ENCODE data around the gene TSPAN15. TPM values are rescaled to one million over a fixed set of nuclear protein-coding genes. Genes with fewer than 3 reads are reported as not detected.

TSPAN15 gene
- total RNA-seq, 6 donors from 2014 or later: 19.9 to 69.5 (median 63.0) TPM

DNA sequence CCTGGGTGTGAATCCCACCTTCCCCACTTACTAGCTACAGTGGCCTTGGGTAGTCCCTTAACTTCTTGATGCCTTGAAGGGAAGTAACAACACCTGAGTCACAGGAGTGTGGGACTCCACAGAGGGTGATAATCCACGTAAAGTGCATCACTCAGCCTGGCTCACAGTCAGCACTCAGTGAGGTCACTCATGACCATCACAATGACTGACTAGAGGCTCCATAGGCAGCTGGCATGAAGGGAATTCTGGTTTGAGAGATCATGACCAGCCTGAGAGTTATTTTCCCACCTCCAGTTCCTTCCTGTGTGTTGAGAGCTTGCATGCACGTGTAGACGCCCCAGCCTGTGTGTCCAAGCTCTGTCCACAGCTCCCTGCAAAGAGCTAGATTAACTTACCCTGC is 87.2 kb downstream of the TSPAN15 start:
- DNase-seq: no peak
- WGBS, 2 donors: 76 to 89% methylated on average over 3 of the region's 3 CpGs
- Histone ChIP-seq H3K4me3 (no peak overlapping the region), H3K9me3 (no peaks in the 10 kb centered on the region), H3K27me3 (no peaks in the 10 kb centered on the region), H3K4me1 (no peaks in the 10 kb centered on the region), H3K27ac (no peak overlapping the region), H3K36me3 (no peaks in the 10 kb centered on the region)
- no peak for ATAC-seq (ENCODE audit: low FRiP score in 2 of 2)
- no peak for TF ChIP-seq POLR2AphosphoS5 (IDR thresholded peaks at IDR 0.05)
- TF ChIP-seq POLR2A (IDR thresholded peaks at IDR 0.05): no peak
- TF ChIP-seq, protein P1, sequence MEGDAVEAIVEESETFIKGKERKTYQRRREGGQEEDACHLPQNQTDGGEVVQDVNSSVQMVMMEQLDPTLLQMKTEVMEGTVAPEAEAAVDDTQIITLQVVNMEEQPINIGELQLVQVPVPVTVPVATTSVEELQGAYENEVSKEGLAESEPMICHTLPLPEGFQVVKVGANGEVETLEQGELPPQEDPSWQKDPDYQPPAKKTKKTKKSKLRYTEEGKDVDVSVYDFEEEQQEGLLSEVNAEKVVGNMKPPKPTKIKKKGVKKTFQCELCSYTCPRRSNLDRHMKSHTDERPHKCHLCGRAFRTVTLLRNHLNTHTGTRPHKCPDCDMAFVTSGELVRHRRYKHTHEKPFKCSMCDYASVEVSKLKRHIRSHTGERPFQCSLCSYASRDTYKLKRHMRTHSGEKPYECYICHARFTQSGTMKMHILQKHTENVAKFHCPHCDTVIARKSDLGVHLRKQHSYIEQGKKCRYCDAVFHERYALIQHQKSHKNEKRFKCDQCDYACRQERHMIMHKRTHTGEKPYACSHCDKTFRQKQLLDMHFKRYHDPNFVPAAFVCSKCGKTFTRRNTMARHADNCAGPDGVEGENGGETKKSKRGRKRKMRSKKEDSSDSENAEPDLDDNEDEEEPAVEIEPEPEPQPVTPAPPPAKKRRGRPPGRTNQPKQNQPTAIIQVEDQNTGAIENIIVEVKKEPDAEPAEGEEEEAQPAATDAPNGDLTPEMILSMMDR (IDR thresholded peaks at IDR 0.05): no peak
- no peak for TF ChIP-seq EP300 (IDR thresholded peaks at IDR 0.05)

DNA sequence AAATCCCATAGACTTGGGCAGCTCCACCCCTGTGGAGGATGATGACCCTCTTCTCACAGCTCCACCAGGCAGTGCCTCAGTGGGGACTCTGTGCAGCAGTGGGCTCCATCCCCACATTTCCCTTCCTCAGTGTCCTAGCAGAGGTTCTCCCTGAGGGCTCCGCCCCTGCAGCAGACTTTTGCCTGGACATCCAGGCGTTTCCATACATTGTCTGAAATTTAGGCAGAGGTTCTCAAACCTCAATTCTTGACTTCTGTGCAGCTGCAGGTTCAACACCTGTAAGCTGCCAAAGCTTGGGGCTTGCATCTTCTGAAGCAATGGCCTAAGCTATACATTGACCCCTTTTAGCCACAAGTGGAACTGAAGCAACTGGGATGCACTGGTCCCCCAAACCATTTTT is 90.2 kb downstream of the TSPAN15 start:
- no peaks in the 10 kb centered on the region for H3K9me3 ChIP-seq
- whole genome bisulfite sequencing, 2 donors: 71 to 100% methylated on average over 2 of the region's 2 CpGs
- ATAC-seq (ENCODE audit: low FRiP score in 2 of 2): no peak
- H3K4me1 ChIP-seq: no peaks in the 10 kb centered on the region
- no peak overlapping the region for H3K27ac ChIP-seq
- TF ChIP-seq EP300 (IDR thresholded peaks at IDR 0.05): no peak
- TF ChIP-seq POLR2AphosphoS5 (IDR thresholded peaks at IDR 0.05): no peak
- no peak for DNase-seq
- H3K36me3 ChIP-seq: no peaks in the 10 kb centered on the region
- no peaks in the 10 kb centered on the region for H3K27me3 ChIP-seq
- H3K4me3 ChIP-seq: no peak overlapping the region

DNA sequence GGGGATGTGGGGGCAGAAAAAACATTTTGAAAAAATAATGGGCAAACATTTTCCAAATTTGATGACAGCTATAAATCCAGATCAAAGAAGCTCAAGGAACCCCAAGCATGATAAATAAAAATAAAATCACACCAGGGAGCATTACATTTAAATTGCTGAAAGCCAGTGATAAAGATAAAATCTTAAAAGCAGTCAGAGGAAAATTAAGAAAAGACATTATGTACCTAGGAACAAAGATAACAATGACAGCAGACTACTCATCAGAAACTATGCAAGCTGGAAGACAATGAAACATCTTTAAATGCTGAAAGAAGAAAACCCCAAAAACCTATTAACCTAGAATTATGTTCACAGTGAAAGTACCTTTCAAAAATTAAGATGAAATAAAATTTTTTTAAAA is 98.7 kb downstream of the TSPAN15 start:
- ATAC-seq (ENCODE audit: low FRiP score in 2 of 2): no peak
- Histone ChIP-seq H3K36me3 (no peaks in the 10 kb centered on the region), H3K9me3 (peaks cover 13 to 32% (median 24%) of the 10 kb centered on the region in 4 donors), H3K4me1 (no peaks in the 10 kb centered on the region), H3K27me3 (no peaks in the 10 kb centered on the region), H3K27ac (no peak overlapping the region), H3K4me3 (no peak overlapping the region)
- TF ChIP-seq POLR2A (IDR thresholded peaks at IDR 0.05): no peak
- no peak for TF ChIP-seq EP300 (IDR thresholded peaks at IDR 0.05)
- TF ChIP-seq POLR2AphosphoS5 (IDR thresholded peaks at IDR 0.05): no peak
- TF ChIP-seq, protein P1 (IDR thresholded peaks at IDR 0.05): no peak
- DNase-seq: no peak

DNA sequence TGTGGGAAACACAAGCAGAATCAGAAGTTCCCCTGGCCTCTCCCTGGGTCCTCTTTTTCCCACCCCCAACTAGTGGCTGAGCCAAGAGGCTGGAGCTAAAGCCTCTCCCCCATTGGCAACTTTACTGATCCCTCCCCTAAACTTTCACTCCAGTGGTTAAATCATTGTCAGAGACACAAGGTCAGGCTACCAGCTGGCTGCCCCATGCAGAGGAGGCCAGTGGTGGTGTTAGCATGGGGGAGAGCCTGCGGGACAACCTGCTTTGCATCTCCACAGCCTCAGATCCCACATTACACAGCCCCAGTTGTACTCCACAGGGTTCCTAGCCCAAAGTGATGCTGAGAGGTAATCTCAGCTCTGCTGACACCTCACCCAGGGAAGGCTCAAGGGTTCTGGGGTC is 101.0 kb downstream of the TSPAN15 start:
- 9% methylated on average over 1 of the region's 1 CpG; no CpG with 5 or more reads in 1 of the 2 donors for WGBS, 2 donors
- no peaks in the 10 kb centered on the region for H3K27me3 ChIP-seq
- H3K36me3 ChIP-seq: no peaks in the 10 kb centered on the region
- H3K4me1 ChIP-seq: no peaks in the 10 kb centered on the region
- DNase-seq (no peak), ATAC-seq (ENCODE audit: low FRiP score in 2 of 2) (no peak)
- H3K9me3 ChIP-seq: peaks cover 13 to 32% (median 24%) of the 10 kb centered on the region in 4 donors
- no peak overlapping the region for H3K27ac ChIP-seq
- TF ChIP-seq POLR2AphosphoS5 (IDR thresholded peaks at IDR 0.05): no peak
- TF ChIP-seq EP300 (IDR thresholded peaks at IDR 0.05): no peak
- TF ChIP-seq, protein P1 (IDR thresholded peaks at IDR 0.05): no peak
- TF ChIP-seq POLR2A (IDR thresholded peaks at IDR 0.05): no peak
- H3K4me3 ChIP-seq: no peak overlapping the region

DNA sequence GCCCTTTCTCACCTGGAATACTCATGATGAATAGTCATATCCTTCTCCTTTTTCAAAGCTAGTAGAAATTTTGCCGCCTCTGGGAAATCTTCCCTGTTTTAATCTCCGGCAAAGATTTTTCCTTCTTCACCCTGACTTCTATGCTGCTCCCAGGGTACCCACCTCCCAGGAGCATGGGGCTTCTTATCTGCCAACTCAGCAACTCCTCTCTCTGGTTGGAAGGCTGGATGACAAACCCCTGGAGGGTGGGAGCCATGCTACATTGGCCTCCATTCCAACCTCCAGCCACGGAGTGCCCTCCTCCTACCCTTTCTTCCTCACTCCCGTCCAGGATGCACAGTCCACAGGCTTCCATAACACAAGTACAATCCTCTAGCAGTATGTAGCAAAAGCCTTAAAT is 102.1 kb downstream of the TSPAN15 start:
- Histone ChIP-seq H3K27me3 (no peaks in the 10 kb centered on the region), H3K9me3 (peaks cover 13 to 32% (median 24%) of the 10 kb centered on the region in 4 donors), H3K4me1 (no peaks in the 10 kb centered on the region), H3K27ac (no peak overlapping the region), H3K4me3 (no peak overlapping the region), H3K36me3 (no peaks in the 10 kb centered on the region)
- WGBS, 2 donors: 80 to 84% methylated on average over 4 of the region's 4 CpGs
- TF ChIP-seq, protein P1 (IDR thresholded peaks at IDR 0.05): no peak
- TF ChIP-seq EP300 (IDR thresholded peaks at IDR 0.05): no peak
- no peak for DNase-seq
- ATAC-seq (ENCODE audit: low FRiP score in 2 of 2): no peak
